Endothelial cell of umbilical vein (primary cell): ENCODE data around the gene NBEAL1. TPM values are rescaled to one million over a fixed set of nuclear protein-coding genes. Genes with fewer than 3 reads are reported as not detected.

Experiments
- BruUV-seq: library from RNA; stranded (reverse); fragments of 400-500 nt; replicated peaks from 2 replicates; lab custom pipeline; 2021; lab: Mats Ljungman, UMichigan
- CTCF ChIA-PET: fragments of 300-600, 350-600 bp; sonication (Branson Sonifier 250); formaldehyde crosslinking; loops from one replicate; lab custom pipeline; 2021; ENCODE audit warnings: antibody characterized with exemption, inconsistent platforms; lab: Charles Lee
- POLR2A ChIA-PET: fragments of 300-600, 350-600 bp; sonication (Branson Sonifier 250); formaldehyde crosslinking; loops from one replicate; lab custom pipeline; 2021; ENCODE audit warnings: antibody characterized with exemption, inconsistent platforms; lab: Charles Lee
- DNase-seq: peaks from one replicate; pipeline ENCODE4 v3.0.0-alpha.2; 2011; ENCODE audit warnings: low read depth, low spot score
- FAIRE-seq: peaks from 2 replicates; lab custom pipeline; 2011; peaks lifted over from hg19 to GRCh38; lab: Jason Lieb, UNC
- H2AFZ ChIP-seq: 2 replicates; pipeline ENCODE4 v1.6.0; 2012; ENCODE audit warnings: low read depth, low read length, control low read depth, inconsistent platforms
- H3K27ac ChIP-seq: 2 replicates; pipeline ENCODE4 v1.5.1; 2011; ENCODE audit warnings: low read depth, mild to moderate bottlenecking, control low read depth, low read length, moderate library complexity; ENCODE audit not compliant: insufficient read depth
- H3K27me3 ChIP-seq, 2 experiments: 2 replicates each; pipeline versions ENCODE4 v1.6.0 to v1.6.1; 2011; ENCODE audit warnings: low read length in 2 of 2, mixed read lengths in 1 of 2; ENCODE audit not compliant: control insufficient read depth in 2 of 2, insufficient read depth in 2 of 2
- H3K36me3 ChIP-seq, 2 experiments: 2 replicates in 1 of 2; 3 replicates in 1 of 2; pipeline ENCODE4 v1.5.1; 2011; ENCODE audit warnings: low read length in 2 of 2, mild to moderate bottlenecking in 1 of 2, moderate library complexity in 1 of 2; ENCODE audit not compliant: control insufficient read depth in 2 of 2, insufficient read depth in 2 of 2; ENCODE audit errors: extremely low read depth in 1 of 2
- H3K4me1 ChIP-seq: 3 replicates; pipeline ENCODE4 v1.5.1; 2011; ENCODE audit warnings: mild to moderate bottlenecking, low read length; ENCODE audit not compliant: control insufficient read depth, insufficient read depth; ENCODE audit errors: extremely low read depth
- H3K4me2 ChIP-seq: 2 replicates; pipeline ENCODE4 v1.6.1; 2011; ENCODE audit warnings: low read length, control low read depth, mixed read lengths; ENCODE audit not compliant: insufficient read depth
- H3K4me3 ChIP-seq, 3 experiments: fragments of 200-600 bp in 1 of 3; sonication (generic), shearing (Covaris generic) in 1 of 3; replicated peaks in 1 of 3; 2 replicates each; pipeline ENCODE4 v1.5.1; 2011 to 2016; ENCODE audit warnings: control low read depth in 3 of 3, low read length in 3 of 3, mild to moderate bottlenecking in 2 of 3, inconsistent platforms in 1 of 3, low read depth in 1 of 3, moderate library complexity in 1 of 3; ENCODE audit not compliant: insufficient read depth in 1 of 3
- H3K79me2 ChIP-seq: 2 replicates; pipeline ENCODE4 v1.6.0; 2012; ENCODE audit warnings: low read length, inconsistent platforms; ENCODE audit not compliant: control insufficient read depth, insufficient read depth
- H3K9ac ChIP-seq: replicated peaks from 2 replicates; pipeline ENCODE3; 2011; ENCODE audit warnings: low read length, control low read depth; ENCODE audit not compliant: insufficient read depth; ENCODE audit errors: extremely low read depth
- H3K9me1 ChIP-seq: replicated peaks from 3 replicates; pipeline ENCODE4 v1.6.0; 2011; ENCODE audit warnings: mild to moderate bottlenecking, low read length; ENCODE audit not compliant: control insufficient read depth, insufficient read depth; ENCODE audit errors: extremely low read depth
- H3K9me3 ChIP-seq: replicated peaks from 2 replicates; pipeline ENCODE4 v1.5.1; 2012; ENCODE audit warnings: low read length, inconsistent platforms; ENCODE audit not compliant: control insufficient read depth, insufficient read depth
- H4K20me1 ChIP-seq: replicated peaks from 2 replicates; pipeline ENCODE3; 2011; ENCODE audit warnings: mild to moderate bottlenecking, low read length; ENCODE audit not compliant: control insufficient read depth, insufficient read depth; ENCODE audit errors: extremely low read depth
- FOS ChIP-seq: IDR thresholded peaks from 2 replicates; pipeline ENCODE4 v1.6.1; 2011; ENCODE audit warnings: mild to moderate bottlenecking, low read length, moderate library complexity, borderline replicate concordance; ENCODE audit not compliant: insufficient read depth
- POLR2A ChIP-seq: IDR thresholded peaks from 2 replicates; pipeline ENCODE4 v1.6.1; 2012; ENCODE audit warnings: low read depth, mild to moderate bottlenecking, control low read depth, low read length
- POLR2AphosphoS5 ChIP-seq: IDR thresholded peaks from 2 replicates; pipeline ENCODE4 v1.6.1; 2012; ENCODE audit warnings: low read depth, mild to moderate bottlenecking, control low read depth, low read length, moderate library complexity; ENCODE audit not compliant: insufficient read depth
- dilution Hi-C: fragments of 300-500 bp; cut with MboI; formaldehyde crosslinking; loops from one replicate; pipeline ENCODE4 v1.15.0; 2019; ENCODE audit warnings: low sequenced_read_pairs; ENCODE audit not compliant: extremely low pct_ligation_motif_present
- intact Hi-C: fragments of 100-400 bp; cut with micrococcal nuclease; formaldehyde crosslinking; loops from one replicate; pipeline ENCODE4 v1.10.0; 2022
- polyA plus RNA-seq, 4 experiments: library from polyadenylated mRNA; depleted of rRNA in 3 of 4; stranded (reverse) in 3 of 4; unstranded in 1 of 4; fragments of >200 nt; gene quantifications; 2 replicates each; pipeline versions ENCODE4 v1.2.1 to v1.2.3, GENCODE V29; 2011 to 2012; ENCODE audit warnings: missing spikeins in 1 of 4
- total RNA-seq: library from RNA; stranded (reverse); gene quantifications from 2 replicates; pipeline ENCODE4 v1.2.3, GENCODE V29; 2021

The NBEAL1 gene
- total and polyA plus RNA-seq, 2 donors (not counting 3 experiments of a cell fraction or from before 2014, with no cell fraction given): 2.1 to 23.3 TPM

DNA sequence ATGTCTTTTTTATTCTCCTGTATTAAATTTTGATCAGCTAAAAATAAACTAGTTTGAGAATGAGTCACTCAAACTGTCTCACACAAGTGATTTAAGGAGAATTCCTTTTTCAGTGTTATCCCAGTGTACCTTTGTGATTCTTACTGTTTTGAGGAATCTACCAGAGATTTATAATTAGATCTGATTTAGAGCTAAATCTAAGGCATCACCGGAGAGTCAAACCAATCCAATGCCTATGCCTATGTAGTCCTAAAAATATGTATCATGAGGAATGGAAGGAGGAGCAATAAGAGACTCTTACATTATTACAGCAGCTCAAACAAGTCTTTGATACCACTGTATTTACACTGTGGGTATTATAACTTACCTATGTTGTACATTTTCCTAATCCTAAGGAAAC lies 160.7 kb downstream of the NBEAL1 start:
- BruUV-seq: no TSS peak
- H3K27ac ChIP-seq: no peak overlapping the region

DNA sequence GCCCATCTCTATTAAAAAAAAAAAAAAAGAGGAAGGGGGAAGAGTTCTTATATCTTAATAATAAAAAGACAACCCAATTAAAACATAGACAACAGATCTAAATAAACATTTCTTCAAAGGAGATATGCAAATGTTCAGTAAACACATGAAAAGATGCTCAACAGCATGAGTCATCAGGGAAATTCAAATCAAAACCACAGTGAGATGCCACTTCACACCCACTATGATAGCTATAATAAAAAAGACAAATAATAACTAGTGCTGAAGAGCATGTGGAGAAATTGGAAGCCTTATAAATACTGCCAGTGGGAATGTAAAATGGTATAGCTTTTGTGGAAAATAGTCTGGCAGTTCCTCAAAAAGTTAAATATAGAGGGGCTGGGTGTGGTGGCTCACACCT lies 162.7 kb downstream of the NBEAL1 start:
- CTCF ChIA-PET: interaction anchor here (1.7 kb wide), 1 partner anchor 10 kb away, joined by 6 read pairs; no protein-coding TSS in a partner anchor
- TF ChIP-seq POLR2AphosphoS5 (no peak), FOS (peak; percentile 24)
- no TSS peak for BruUV-seq
- H3K9me3 ChIP-seq: no peaks in the 10 kb centered on the region
- DNase-seq (no peak), FAIRE-seq (no peak)
- dilution Hi-C loops (no loop called here), intact Hi-C loops (no loop called here)
- H3K4me3 ChIP-seq: no peak overlapping the region
- H3K9me1 ChIP-seq: peaks cover 2% of the 10 kb centered on the region
- no peaks in the 10 kb centered on the region for H4K20me1 ChIP-seq
- no peak overlapping the region for H3K27ac ChIP-seq
- H3K9ac ChIP-seq: no peak overlapping the region
- H3K4me2 ChIP-seq: no peak overlapping the region
- no peaks in the 10 kb centered on the region for H3K79me2 ChIP-seq
- no peak overlapping the region for H2AFZ ChIP-seq
- no peaks in the 10 kb centered on the region for H3K4me1 ChIP-seq
- no peaks in the 10 kb centered on the region for H3K27me3 ChIP-seq
- H3K36me3 ChIP-seq: no peaks in the 10 kb centered on the region
- POLR2A ChIA-PET: no interaction called here

More for the DNA sequence above, 160.7 kb downstream of the NBEAL1 start:
- Histone ChIP-seq H3K4me2 (no peak overlapping the region), H3K4me3 (no peak overlapping the region), H3K4me1 (no peaks in the 10 kb centered on the region), H3K9ac (no peak overlapping the region), H4K20me1 (no peaks in the 10 kb centered on the region), H3K79me2 (no peaks in the 10 kb centered on the region), H3K9me1 (peaks cover 2% of the 10 kb centered on the region), H2AFZ (no peak overlapping the region), H3K27me3 (no peaks in the 10 kb centered on the region), H3K9me3 (no peaks in the 10 kb centered on the region), H3K36me3 (no peaks in the 10 kb centered on the region)
- FAIRE-seq (no peak), DNase-seq (no peak)
- intact Hi-C loops (no loop called here), dilution Hi-C loops (no loop called here)
- CTCF ChIA-PET: interaction anchor here (0.6 to 1.7 kb wide), 7 partner anchors 8 to 640 kb away, joined by 3 to 6 read pairs (median 3); no protein-coding TSS in a partner anchor
- POLR2A ChIA-PET: no interaction called here
- TF ChIP-seq POLR2A: no peak
- peak; percentile 9 for TF ChIP-seq FOS
